C4-2B (cell line): ENCODE results near the gene PHF8.

Experiments used
- CTCF ChIP-seq: fragments of 450-650 bp; conservative IDR thresholded peaks from 2 replicates; pipeline ENCODE4 v1.5.1; 2017; ENCODE audit warnings: mild to moderate bottlenecking
- ZFX ChIP-seq: fragments of 450-650 bp; IDR thresholded peaks from 2 replicates; pipeline ENCODE4 v1.6.1; 2017

DNA sequence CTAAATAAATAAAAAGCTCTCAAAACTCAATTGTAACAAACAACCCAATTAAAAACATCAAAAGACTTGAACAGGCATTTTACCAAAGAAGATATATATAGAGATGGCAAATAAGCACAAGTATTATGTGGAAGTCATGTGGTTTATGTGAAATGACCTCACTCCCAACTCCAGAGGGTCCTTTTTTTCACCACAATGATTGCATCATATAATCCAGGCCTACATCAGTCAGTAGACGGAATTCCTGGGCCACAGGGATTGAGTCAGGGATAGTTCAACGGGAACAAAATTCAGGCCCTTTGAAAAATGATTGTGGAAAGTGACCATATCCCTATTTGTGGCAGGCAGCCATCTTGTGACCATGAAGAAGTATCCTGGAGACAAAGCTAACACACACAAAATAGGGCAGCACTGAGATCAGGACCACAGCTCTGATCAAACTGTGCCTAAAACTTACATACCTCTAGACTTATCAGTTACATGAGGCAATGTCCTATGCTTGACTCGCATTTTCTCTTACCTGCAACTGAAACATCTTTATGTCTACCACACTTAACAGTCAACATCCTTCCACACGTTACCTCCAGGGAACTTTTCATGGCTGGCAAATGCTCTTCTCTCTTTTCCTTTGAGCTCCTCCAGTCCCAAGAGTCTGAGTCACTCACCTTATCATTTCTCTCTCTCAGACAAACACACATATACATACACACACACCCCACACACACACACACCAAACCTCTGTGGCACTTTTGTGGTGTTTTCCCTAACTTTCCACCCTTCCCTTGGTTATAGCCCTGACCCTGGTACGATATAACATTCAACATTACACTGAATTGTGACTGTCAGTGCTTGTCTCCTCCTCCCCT, 113.5 kb downstream of the PHF8 start:
- TF ChIP-seq CTCF (no peak), ZFX (no peak)
